Measurements from ENCODE around the gene MAGI3. TPM values are rescaled to one million over a fixed set of nuclear protein-coding genes. Genes with fewer than 3 reads are reported as not detected.

Gene MAGI3
- total and polyA plus RNA-seq, 2 of the 13 experiments (the other 11 are each of a cell fraction or from before 2014, with no cell fraction given), result 4.0 to 11.8 TPM

DNA sequence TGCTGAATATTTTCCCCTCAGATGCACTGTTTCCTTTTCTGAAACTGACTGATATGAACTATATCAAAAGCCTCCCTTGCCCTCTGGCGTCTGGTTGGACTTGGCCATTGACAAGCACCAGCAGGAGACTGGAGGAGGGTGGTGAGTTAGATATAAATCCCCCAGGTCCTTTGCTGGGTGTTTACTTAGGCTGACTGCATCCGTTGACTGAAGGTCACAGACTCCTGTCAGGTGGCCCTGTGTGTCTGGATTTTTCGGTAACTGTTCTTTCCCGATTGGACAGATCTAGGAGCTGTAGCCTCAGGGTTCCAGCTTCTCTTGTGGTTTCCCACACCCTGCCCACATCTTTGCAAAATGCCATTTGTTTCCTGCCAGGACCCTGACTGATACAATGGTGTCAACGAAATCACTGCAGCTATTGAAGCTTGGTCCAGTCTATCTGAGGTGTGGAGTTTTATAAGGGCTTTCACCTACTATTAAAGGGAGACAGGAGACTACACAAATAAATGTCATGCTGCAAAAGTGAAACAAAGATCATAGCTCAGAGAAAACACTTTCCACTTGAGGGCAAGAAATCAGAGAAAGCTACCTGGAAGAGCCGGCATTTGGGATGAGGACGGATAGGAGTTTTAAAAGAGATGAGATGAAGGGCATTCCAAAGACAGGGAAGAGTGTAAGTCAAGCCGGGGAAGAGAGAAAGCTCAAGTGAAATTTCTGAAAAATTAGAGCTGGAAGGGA is 1.5 kb upstream of the MAGI3 start (continued):
- TF ChIP-seq, protein P1, sequence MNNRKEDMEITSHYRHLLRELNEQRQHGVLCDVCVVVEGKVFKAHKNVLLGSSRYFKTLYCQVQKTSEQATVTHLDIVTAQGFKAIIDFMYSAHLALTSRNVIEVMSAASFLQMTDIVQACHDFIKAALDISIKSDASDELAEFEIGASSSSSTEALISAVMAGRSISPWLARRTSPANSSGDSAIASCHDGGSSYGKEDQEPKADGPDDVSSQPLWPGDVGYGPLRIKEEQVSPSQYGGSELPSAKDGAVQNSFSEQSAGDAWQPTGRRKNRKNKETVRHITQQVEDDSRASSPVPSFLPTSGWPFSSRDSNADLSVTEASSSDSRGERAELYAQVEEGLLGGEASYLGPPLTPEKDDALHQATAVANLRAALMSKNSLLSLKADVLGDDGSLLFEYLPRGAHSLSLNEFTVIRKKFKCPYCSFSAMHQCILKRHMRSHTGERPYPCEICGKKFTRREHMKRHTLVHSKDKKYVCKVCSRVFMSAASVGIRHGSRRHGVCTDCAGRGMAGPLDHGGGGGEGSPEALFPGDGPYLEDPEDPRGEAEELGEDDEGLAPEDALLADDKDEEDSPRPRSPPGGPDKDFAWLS (CRISPR knock-in tag; IDR thresholded peaks at IDR 0.05; ENCODE audit: borderline replicate concordance), result no peak
- no peak for TF ChIP-seq JUNB (CRISPR knock-in tag; IDR thresholded peaks at IDR 0.05; ENCODE audit: borderline replicate concordance)
- TF ChIP-seq ZNF777 (CRISPR knock-in tag; IDR thresholded peaks at IDR 0.05), result no peak
- no peak for TF ChIP-seq NFIB (CRISPR knock-in tag; IDR thresholded peaks at IDR 0.05; ENCODE audit: borderline replicate concordance)
- peak; percentile 44; the same call in 1 of the 2 replicates for TF ChIP-seq CREM (IDR thresholded peaks at IDR 0.05)
- no peak for TF ChIP-seq CREM (CRISPR knock-in tag; IDR thresholded peaks at IDR 0.05)
- no peak for TF ChIP-seq MTERF4 (CRISPR knock-in tag; IDR thresholded peaks at IDR 0.05)
- no peak for TF ChIP-seq CBX1 (IDR thresholded peaks at IDR 0.05; ENCODE audit: low read depth)
- no peak for TF ChIP-seq ZNF768 (CRISPR knock-in tag; IDR thresholded peaks at IDR 0.05)
- TF ChIP-seq KMT2A (CRISPR knock-in tag; IDR thresholded peaks at IDR 0.05), result no peak
- TF ChIP-seq ZBTB38 (CRISPR knock-in tag; IDR thresholded peaks at IDR 0.05), result no peak
- TF ChIP-seq, protein P2, sequence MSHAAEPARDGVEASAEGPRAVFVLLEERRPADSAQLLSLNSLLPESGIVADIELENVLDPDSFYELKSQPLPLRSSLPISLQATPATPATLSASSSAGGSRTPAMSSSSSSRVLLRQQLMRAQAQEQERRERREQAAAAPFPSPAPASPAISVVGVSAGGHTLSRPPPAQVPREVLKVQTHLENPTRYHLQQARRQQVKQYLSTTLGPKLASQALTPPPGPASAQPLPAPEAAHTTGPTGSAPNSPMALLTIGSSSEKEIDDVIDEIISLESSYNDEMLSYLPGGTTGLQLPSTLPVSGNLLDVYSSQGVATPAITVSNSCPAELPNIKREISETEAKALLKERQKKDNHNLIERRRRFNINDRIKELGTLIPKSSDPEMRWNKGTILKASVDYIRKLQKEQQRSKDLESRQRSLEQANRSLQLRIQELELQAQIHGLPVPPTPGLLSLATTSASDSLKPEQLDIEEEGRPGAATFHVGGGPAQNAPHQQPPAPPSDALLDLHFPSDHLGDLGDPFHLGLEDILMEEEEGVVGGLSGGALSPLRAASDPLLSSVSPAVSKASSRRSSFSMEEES (CRISPR knock-in tag; IDR thresholded peaks at IDR 0.05), result peak; percentile 87
- 0 out of 2 replicates have a peak, but pooled peaks have one; percentile 28 for TF ChIP-seq ARNTL (CRISPR knock-in tag; IDR thresholded peaks at IDR 0.05)
- TF ChIP-seq ZNF567 (CRISPR knock-in tag; IDR thresholded peaks at IDR 0.05; ENCODE audit: borderline replicate concordance), result no peak
- peak; percentile 86; the same call in 1 of the 2 replicates for TF ChIP-seq TGIF2 (CRISPR knock-in tag; IDR thresholded peaks at IDR 0.05)
- TF ChIP-seq ZFP41 (CRISPR knock-in tag; IDR thresholded peaks at IDR 0.05; ENCODE audit: borderline replicate concordance), result no peak
- no peak for TF ChIP-seq IRF2 (CRISPR knock-in tag; IDR thresholded peaks at IDR 0.05)
- no peak for TF ChIP-seq ZNF318 (CRISPR knock-in tag; IDR thresholded peaks at IDR 0.05)
